NAMALWA (cell line): ENCODE data around the gene MVK.
A peak's percentile ranks its signal among the peaks of the same experiment; 100 is the strongest.

Experiments used
- DNase-seq: peaks from one replicate; pipeline ENCODE4 v3.0.0-alpha.2; 2015; ENCODE audit warnings: low spot score

Gene MVK

DNA sequence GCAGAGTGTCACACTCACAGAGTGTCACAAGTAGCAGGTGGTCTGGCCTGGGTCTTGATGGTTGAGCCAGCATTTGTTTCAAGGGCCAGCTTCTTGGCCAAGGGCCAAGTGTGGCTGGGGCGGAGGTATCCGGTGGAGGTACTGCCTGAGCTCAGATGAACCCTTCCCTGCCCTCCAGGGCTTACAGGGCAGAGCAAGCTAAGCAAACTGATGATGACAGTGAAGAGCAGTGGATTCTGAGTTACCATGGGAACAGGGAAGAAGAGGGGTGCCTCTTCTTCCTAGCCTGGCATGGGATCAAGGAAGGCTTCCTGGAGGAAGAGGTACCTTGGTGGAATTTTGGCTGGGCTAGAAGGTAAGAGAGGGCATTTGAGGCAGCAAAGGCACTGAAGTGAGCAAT is 35.7 kb downstream of the MVK start:
- DNase-seq: no peak

DNA sequence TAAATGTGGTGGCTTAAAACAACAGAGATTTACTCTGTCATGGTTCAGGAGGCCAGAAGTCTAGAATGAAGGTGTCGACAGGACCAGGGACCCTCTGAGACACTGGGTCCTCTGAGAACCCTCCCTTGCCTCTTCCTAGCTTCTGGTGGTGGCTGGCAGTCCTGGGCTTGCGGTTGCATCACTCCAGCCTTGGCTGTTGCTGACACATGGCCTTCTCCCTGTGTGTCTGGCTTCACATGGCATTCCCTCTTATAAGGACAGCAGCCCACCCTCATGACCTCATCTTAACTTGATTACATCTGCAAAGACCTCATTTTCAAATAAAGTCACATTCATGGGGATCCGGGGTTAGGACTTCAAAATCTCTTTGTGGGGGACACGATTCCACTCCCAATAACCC is 36.9 kb downstream of the MVK start:
- no peak for DNase-seq

- DNase-seq: no peak
Observed at GRCh38 chr12:109611223-109611622, 37.6 kb downstream of the MVK start.

DNA sequence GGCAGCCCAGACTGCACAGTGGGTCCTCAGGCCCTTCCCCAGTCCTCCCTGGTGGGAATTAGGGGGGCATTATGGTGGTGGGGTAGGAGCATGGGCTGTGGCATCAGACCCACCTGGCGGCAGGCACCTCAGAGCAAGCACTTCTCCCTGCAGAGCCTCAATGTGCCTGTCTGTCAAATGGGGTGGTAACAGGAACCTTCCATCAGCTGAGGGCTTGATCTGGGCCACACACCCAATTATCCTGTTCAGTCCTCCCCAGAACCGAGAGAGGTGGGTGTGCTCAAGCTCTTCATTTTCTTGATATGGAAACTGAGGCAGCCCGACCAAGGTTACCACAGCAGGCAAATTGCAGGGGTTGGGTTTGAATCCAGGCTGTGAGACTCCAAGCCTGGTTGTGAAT is 38.4 kb downstream of the MVK start:
- no peak for DNase-seq

DNA sequence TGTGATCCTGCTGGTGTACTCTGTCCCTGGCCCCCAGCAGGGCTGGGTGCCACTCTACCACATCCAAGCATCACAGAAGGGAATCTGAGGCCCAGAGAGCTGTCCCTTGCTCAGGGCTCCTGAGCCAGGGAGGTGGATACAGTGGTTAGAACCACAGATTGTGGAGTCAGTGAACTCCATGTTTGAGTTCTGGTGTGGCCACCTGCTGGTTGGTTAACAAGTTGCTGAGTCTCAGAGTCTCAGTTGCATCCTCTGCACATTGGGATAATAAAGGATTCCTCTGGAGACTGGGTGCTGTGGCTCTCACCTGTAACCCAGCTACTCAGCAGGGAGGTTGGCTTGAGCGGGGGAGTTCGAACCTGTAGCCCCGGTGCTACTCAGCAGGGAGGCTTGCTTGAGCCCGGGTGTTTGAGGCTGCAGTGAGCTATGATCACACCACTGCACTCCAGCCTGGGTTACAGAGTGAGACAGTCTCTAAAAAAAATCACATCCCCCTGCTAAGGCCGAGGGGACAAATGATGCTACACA is 39.4 kb downstream of the MVK start:
- peak; percentile 44 for DNase-seq

- DNase-seq: no peak
Observed at GRCh38 chr12:109613649-109614455, 40.3 kb downstream of the MVK start.

DNA sequence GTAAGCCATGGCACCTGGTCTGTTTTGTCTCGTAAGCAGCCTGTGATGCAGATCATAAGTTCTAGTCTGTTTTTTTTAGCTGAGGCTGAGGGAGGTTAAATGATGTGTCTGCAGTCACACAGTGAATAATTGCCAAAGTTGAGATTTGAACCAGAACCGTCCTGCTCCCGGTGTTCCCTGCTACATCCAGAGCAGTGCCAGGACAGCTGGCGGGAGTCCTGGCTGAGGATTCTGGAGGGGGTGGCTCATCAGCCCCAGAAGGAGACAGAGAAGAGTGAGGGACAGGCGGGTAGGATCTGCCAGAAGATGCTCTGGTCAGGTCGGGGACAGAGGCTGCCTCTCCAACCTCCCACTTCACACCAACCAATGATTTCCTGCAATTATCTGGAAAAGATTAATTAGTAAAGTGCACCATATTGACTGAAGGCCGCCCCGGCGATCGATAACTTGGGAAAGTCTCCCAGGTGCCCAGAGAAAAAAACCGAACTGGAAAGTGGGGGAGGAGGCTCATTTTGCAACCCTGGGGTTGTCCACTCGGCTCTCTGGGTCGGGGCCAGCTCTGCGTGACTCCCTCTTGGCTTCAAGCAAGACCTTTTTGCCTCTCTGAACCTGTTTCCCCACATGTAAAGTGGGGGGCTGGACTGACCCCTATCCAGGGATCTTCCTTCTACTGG is 42.1 kb downstream of the MVK start:
- no peak for DNase-seq

DNA sequence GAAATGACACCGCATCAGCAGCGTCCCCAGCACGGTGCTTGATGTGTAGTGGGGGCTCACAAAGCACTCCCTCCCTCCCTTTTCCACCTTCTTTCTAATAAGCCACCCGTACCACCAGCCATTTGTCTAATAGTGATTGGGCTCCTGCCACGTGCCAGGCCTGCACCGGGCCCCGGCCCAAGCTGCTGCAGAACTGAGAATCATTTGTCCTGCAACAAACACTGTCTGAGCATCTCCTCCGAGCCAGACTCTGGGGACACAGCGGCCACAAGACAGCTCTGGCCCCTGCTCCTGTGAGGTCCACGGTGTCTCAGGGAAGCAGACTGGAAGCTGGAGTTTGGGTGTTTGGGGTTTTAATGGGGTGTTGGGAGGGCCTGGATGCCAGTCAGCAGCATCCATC is 43.9 kb downstream of the MVK start:
- no peak for DNase-seq

GRCh38 chr12:109618082-109618481 is 44.5 kb downstream of the MVK start:
- DNase-seq: no peak

- DNase-seq: no peak
Observed at GRCh38 chr12:109619002-109619604, 45.5 kb downstream of the MVK start.

GRCh38 chr12:109621211-109621694 is 47.7 kb downstream of the MVK start:
- DNase-seq: no peak

GRCh38 chr12:109621901-109622364 is 48.3 kb downstream of the MVK start:
- DNase-seq: no peak

DNA sequence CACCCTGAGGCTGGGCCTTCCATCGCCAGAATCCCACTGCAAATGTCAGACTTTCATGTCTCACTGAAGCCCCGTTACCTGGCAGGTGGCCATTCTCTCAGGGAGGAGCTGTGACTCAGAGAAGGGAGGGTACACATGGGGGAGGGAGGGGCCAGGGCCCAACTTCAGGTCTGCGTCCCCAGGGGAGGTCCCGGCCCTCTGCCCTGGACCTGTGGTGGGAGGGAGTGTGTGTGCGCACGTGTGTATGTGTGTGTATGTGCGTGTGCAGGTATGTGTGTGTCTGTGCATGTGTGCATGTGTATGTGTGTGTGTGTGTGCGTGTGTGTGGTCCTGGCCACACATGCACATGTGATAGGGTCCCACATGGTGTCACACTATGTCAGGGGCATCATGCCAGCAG is 50.9 kb downstream of the MVK start:
- no peak for DNase-seq

- DNase-seq: no peak
Observed at GRCh38 chr12:109625131-109625559, 51.6 kb downstream of the MVK start.

GRCh38 chr12:109625749-109626377 is 52.3 kb downstream of the MVK start:
- no peak for DNase-seq

DNA sequence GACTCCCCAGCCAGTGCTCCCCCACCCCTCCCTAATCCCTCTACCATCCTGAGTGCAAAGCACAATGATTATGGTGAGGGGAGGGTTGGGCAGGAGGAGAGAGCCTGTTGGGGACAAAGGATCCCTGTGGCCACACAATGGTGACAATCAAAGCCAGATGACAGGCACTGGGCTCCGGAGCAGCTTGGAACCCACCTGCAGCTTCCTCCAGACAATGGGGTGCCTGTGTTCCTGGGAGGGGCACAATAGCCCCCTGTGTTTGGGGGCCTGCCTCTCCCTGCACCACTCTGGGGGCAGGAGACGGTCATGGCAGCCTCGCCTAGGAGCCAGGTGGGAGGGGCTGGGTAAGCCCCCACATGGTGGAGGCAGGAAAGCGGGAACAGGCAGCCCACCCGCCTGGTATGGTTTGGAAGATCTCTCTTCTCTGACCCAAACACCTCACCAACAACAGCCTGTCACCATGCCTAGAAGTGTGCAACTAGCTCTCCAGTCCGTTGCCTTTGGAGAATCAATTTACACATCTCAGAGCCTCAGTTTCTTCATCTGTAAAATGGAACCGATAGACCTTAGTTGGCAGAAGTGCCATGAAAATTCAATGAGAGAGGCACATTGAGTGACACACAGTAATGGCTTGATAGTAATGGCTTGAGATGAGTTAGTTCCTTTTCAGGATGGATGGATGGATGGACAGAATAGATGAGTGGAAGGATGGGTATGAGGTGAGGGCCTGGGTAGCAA is 53.0 kb downstream of the MVK start:
- no peak for DNase-seq

DNA sequence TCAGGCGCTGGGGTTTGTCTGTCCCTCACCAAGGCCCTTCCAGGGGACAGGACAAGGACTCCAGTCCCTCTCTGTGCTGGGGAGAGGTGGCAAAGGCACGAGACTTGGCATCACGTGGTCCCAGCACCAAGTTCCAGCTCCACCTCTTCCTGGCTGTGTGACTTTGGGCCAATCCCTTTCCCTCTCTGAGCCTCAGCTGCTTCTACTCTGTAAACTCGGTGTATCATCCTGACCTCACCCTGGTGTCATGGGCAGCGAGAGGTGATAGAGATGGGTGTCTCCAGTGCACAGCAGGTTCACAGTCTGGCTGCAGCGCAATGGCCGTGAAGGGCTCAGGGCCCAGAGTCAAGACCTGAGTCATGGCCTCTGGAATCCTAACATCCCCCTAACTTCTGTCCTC is 54.0 kb downstream of the MVK start:
- DNase-seq: no peak

- DNase-seq: no peak
Observed at GRCh38 chr12:109630107-109630506, 56.5 kb downstream of the MVK start.

DNA sequence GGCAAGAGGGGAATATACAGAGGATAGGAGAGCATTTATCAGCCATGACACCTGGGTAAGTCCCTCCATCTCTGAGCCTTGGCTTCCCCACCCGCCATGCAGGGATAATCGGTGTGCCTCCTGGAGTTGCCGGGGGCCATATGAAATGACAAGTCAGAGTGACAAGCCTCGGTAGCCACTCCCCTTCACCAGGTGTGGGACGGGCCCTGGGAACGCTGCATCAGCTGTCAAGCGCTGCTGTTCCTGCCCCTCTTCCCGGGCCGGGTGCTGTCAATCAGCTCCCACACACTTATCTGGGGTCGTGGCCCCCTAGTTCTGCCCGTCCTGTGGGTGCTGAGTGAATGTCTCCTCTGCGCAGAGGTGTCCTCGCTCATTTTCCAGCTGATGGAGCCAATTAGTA is 57.2 kb downstream of the MVK start:
- no peak for DNase-seq

GRCh38 chr12:109631302-109631701 is 57.7 kb downstream of the MVK start:
- DNase-seq: no peak

DNA sequence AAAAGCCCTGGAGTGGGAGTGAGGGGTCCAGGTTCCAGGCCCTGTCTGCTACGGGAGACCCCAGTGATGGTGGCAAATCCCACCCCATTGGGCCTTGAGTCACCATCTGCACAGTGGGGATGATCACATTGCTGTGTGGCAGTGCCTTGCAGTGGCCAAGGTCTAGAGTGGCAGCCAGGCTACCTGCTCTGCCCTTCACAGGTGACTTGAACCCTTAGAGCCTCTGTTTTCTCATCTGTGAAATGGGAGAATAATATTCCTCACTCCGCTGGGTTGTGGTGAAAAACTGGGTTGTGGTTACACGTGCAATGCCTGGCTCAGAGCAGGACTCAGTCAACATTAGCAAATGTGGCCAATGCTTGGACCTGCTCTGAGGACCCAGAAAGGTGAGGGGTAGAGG is 58.2 kb downstream of the MVK start:
- DNase-seq: no peak

- DNase-seq: no peak
Observed at GRCh38 chr12:109632342-109632741, 58.7 kb downstream of the MVK start.
